GM23338 (cell line): ENCODE results near the gene RNF157. TPM values are rescaled to one million over a fixed set of nuclear protein-coding genes. Genes with fewer than 3 reads are reported as not detected.

Experiments
- ATAC-seq: fragments of 200-7000 bp; cut with Tn5 transposase; 3 replicates; pipeline ENCODE4 v1.9.1; 2020
- DNase-seq: peaks from one replicate; pipeline ENCODE4 v3.0.0-alpha.2; 2015; ENCODE audit warnings: low spot score
- H2AFZ ChIP-seq: fragments of 200-600 bp; sonication (generic); 2 replicates; pipeline ENCODE4 v1.8.0; 2016; ENCODE audit warnings: antibody characterized with exemption, mild to moderate bottlenecking, moderate library complexity
- H3F3A ChIP-seq: fragments of 200-600 bp; sonication (generic); replicated peaks from 2 replicates; pipeline ENCODE4 v1.8.0; 2017; ENCODE audit warnings: antibody characterized with exemption, mixed run types, low read depth
- H3K27ac ChIP-seq: fragments of 200-600 bp; sonication (generic); 2 replicates; pipeline ENCODE4 v1.6.1; 2016; ENCODE audit warnings: low read depth
- H3K27me3 ChIP-seq: fragments of 200-600 bp; sonication (generic); 2 replicates; pipeline ENCODE4 v1.8.0; 2016; ENCODE audit warnings: mild to moderate bottlenecking, mixed run types, moderate library complexity; ENCODE audit not compliant: insufficient read depth
- H3K36me3 ChIP-seq: fragments of 200-600 bp; sonication (generic); 2 replicates; pipeline ENCODE4 v1.8.0; 2016; ENCODE audit warnings: mild to moderate bottlenecking; ENCODE audit not compliant: insufficient read depth
- H3K4me1 ChIP-seq: fragments of 200-600 bp; sonication (generic); 2 replicates; pipeline ENCODE4 v1.8.0; 2016; ENCODE audit warnings: mild to moderate bottlenecking, moderate library complexity; ENCODE audit not compliant: insufficient read depth
- H3K4me2 ChIP-seq: fragments of 200-600 bp; sonication (generic); 2 replicates; pipeline ENCODE4 v1.7.1; 2017; ENCODE audit warnings: mixed run types
- H3K4me3 ChIP-seq: fragments of 200-600 bp; sonication (generic); 2 replicates; pipeline ENCODE4 v1.6.1; 2016; ENCODE audit warnings: mixed run types
- H3K79me2 ChIP-seq: fragments of 200-600 bp; sonication (generic); replicated peaks from 2 replicates; pipeline ENCODE4 v1.8.0; 2017; ENCODE audit warnings: mild to moderate bottlenecking; ENCODE audit not compliant: insufficient read depth
- H3K9me2 ChIP-seq: fragments of 200-600 bp; sonication (generic); 2 replicates; pipeline ENCODE4 v1.8.0; 2017; ENCODE audit not compliant: insufficient read depth
- H4K20me1 ChIP-seq: fragments of 200-600 bp; sonication (generic); replicated peaks from 2 replicates; pipeline ENCODE4 v1.8.0; 2017; ENCODE audit warnings: mild to moderate bottlenecking; ENCODE audit not compliant: insufficient read depth
- H3K27ac Mint-ChIP-seq: 2 replicates; pipeline ENCODE4 v1.8.0; 2020; ENCODE audit warnings: inconsistent platforms, mild to moderate bottlenecking, moderate library complexity, mixed read lengths
- H3K27me3 Mint-ChIP-seq: 3 replicates; pipeline ENCODE4 v1.8.0; 2022; ENCODE audit warnings: low read depth, mild to moderate bottlenecking, moderate library complexity, mixed read lengths, inconsistent platforms; ENCODE audit not compliant: insufficient read depth, poor library complexity
- H3K36me3 Mint-ChIP-seq: 3 replicates; pipeline ENCODE4 v1.8.0; 2021; ENCODE audit warnings: low read depth, mild to moderate bottlenecking, inconsistent platforms, moderate library complexity, mixed read lengths
- H3K4me1 Mint-ChIP-seq: 3 replicates; pipeline ENCODE4 v1.8.0; 2020; ENCODE audit warnings: mild to moderate bottlenecking, inconsistent platforms, mixed read lengths
- H3K4me3 Mint-ChIP-seq: 3 replicates; pipeline ENCODE4 v1.8.0; 2021; ENCODE audit warnings: moderate library complexity, mild to moderate bottlenecking, inconsistent platforms, mixed read lengths
- H3K9me3 Mint-ChIP-seq: 3 replicates; pipeline ENCODE4 v1.8.0; 2020; ENCODE audit warnings: moderate library complexity, mild to moderate bottlenecking, inconsistent platforms, mixed read lengths
- CREB1 ChIP-seq: fragments of 250-450 bp; sonication (Bioruptor Pico); IDR thresholded peaks from 2 replicates; pipeline ENCODE4 v1.5.0; 2020; ENCODE audit warnings: low read depth, mild to moderate bottlenecking, moderate library complexity
- EZH2 ChIP-seq: fragments of 200-600 bp; sonication (generic); IDR thresholded peaks from one replicate; pipeline ENCODE4 v1.8.0; 2017; ENCODE audit warnings: antibody characterized with exemption, mild to moderate bottlenecking, low read depth; ENCODE audit not compliant: unreplicated experiment
- EZH2phosphoT487 ChIP-seq: fragments of 200-600 bp; sonication (generic); IDR thresholded peaks from one replicate; pipeline ENCODE4 v1.8.1; 2018; ENCODE audit warnings: antibody characterized with exemption; ENCODE audit not compliant: unreplicated experiment
- JUNB ChIP-seq: IDR thresholded peaks from one replicate; pipeline ENCODE4 v1.6.1; 2016; ENCODE audit warnings: antibody characterized with exemption; ENCODE audit not compliant: unreplicated experiment
- POLR2AphosphoS5 ChIP-seq: IDR thresholded peaks from 2 replicates; pipeline ENCODE4 v1.6.1; 2016; ENCODE audit warnings: antibody characterized with exemption, low read depth
- STAT1 ChIP-seq: IDR thresholded peaks from one replicate; pipeline ENCODE4 v1.6.1; 2016; ENCODE audit warnings: antibody characterized with exemption; ENCODE audit not compliant: unreplicated experiment
- ZNF331 ChIP-seq: fragments of 250-450 bp; sonication (Bioruptor Pico); IDR thresholded peaks from 2 replicates; pipeline ENCODE4 v1.5.0; 2020; ENCODE audit warnings: low read depth, mild to moderate bottlenecking, moderate library complexity
- polyA plus RNA-seq: library from polyadenylated mRNA; unstranded; fragments of >200 nt; fragmentation: Nextera tagmentation; extraction: Ambion mirVana; gene quantifications from 2 replicates; pipeline ENCODE4 v1.2.1, GENCODE V29; 2016
- total RNA-seq: library from RNA; depleted of rRNA; stranded (reverse); fragments of >200 nt; shearing (Covaris generic); gene quantifications from 2 replicates; pipeline ENCODE4 v1.2.3, GENCODE V29; 2014
- TF ChIP-seq, protein P1 (sequence below): IDR thresholded peaks from one replicate; pipeline ENCODE4 v1.6.1; 2018; ENCODE audit warnings: antibody characterized with exemption; ENCODE audit not compliant: unreplicated experiment

The RNF157 gene
- total and polyA plus RNA-seq, 2 experiments from 2014 or later = 7.8 to 11.7 TPM

- TF ChIP-seq EZH2 (peak; percentile 36), ZNF331 (CRISPR knock-in tag) (no peak)
- Histone ChIP-seq H3K27me3 (peaks cover 59% of the 10 kb centered on the region), H3K9me2 (no peaks in the 10 kb centered on the region), H3K4me3 (peak overlapping the region; percentile 65), H3K36me3 (no peaks in the 10 kb centered on the region), H3K27ac (no peak overlapping the region), H3F3A (no peaks in the 10 kb centered on the region), H4K20me1 (peaks cover 6% of the 10 kb centered on the region; the same call in 1 of the 2 replicates), H2AFZ (0 out of 2 replicates have a peak overlapping the region, but pooled peaks have one; percentile 47), H3K4me1 (peaks cover 6% of the 10 kb centered on the region), H3K79me2 (no peaks in the 10 kb centered on the region), H3K4me2 (peak overlapping the region; percentile 88)
- ATAC-seq (peak; percentile 65), DNase-seq (peak; percentile 45)
- Mint-ChIP-seq H3K9me3 (no peaks in the 10 kb centered on the region), H3K4me3 (peak overlapping the region; percentile 67), H3K27me3 (peaks cover 49% of the 10 kb centered on the region), H3K4me1 (peaks cover 11% of the 10 kb centered on the region), H3K36me3 (no peaks in the 10 kb centered on the region), H3K27ac (no peak overlapping the region)
Observed at GRCh38 chr17:76239538-76240274, 587 bp downstream of the RNF157 start.

DNA sequence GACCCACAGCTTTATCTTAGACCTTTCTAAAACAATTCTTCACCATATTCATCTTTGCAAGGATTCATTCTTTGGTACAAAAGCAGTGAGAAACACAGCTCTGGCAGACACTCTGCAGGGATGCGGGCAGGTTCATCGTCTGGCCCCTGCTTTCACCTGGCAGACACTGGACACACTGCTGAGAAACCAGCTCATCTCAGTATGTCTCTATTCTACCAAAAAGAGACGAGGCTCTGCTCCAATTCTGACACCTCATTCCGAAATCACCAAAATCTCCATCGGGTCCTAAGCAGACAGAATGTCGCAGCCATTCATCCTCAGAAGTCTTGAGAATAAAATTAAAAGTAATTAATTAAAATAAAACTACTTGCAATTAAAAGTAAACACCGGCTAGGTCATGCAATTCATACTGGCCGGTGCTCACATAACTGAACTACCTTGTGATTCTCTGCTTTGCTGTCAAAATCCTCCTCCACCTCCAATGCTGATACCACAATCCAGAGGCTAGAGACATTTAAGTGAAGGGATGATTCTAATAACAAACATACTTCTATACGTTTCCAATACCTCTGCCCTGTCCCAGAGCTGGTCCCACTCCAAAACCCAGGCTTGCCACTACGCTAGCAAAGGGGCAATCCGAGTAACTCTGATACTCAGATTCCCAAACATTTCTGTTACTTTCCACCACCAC lies 1.3 kb downstream of the RNF157 start:
- DNase-seq (peak; percentile 14), ATAC-seq (no peak)
- H2AFZ ChIP-seq = no peak overlapping the region
- no peak overlapping the region for H3K27ac ChIP-seq
- TF ChIP-seq POLR2AphosphoS5 (no peak), EZH2phosphoT487 (no peak), ZNF331 (CRISPR knock-in tag) (no peak)
- Mint-ChIP-seq H3K27ac (no peak overlapping the region), H3K36me3 (no peaks in the 10 kb centered on the region), H3K4me3 (peak overlapping the region; percentile 63), H3K4me1 (peaks cover 11% of the 10 kb centered on the region), H3K27me3 (peaks cover 45% of the 10 kb centered on the region), H3K9me3 (no peaks in the 10 kb centered on the region)
- peaks cover 6% of the 10 kb centered on the region; the same call in 1 of the 2 replicates for H4K20me1 ChIP-seq
- no peaks in the 10 kb centered on the region for H3K36me3 ChIP-seq
- peaks cover 6% of the 10 kb centered on the region for H3K4me1 ChIP-seq
- H3K27me3 ChIP-seq = peaks cover 59% of the 10 kb centered on the region
- no peaks in the 10 kb centered on the region for H3K9me2 ChIP-seq
- peak overlapping the region; percentile 65; the same call in 1 of the 2 replicates for H3K4me3 ChIP-seq
- H3K79me2 ChIP-seq = no peaks in the 10 kb centered on the region
- H3F3A ChIP-seq = no peaks in the 10 kb centered on the region
- H3K4me2 ChIP-seq = peak overlapping the region; percentile 88

GRCh38 chr17:76237859-76238313 lies 2.4 kb downstream of the RNF157 start:
- Histone ChIP-seq H3K27me3 (peaks cover 53% of the 10 kb centered on the region), H3K36me3 (no peaks in the 10 kb centered on the region), H3K27ac (no peak overlapping the region), H3K4me3 (no peak overlapping the region), H2AFZ (no peak overlapping the region), H4K20me1 (peaks cover 6% of the 10 kb centered on the region; the same call in 1 of the 2 replicates), H3K4me2 (no peak overlapping the region), H3K79me2 (no peaks in the 10 kb centered on the region), H3K4me1 (peaks cover 6% of the 10 kb centered on the region), H3F3A (no peaks in the 10 kb centered on the region), H3K9me2 (no peaks in the 10 kb centered on the region)
- no peak for ATAC-seq
- no peak for DNase-seq
- H3K4me3 Mint-ChIP-seq = no peak overlapping the region
- H3K36me3 Mint-ChIP-seq = no peaks in the 10 kb centered on the region
- no peak overlapping the region for H3K27ac Mint-ChIP-seq
- peaks cover 11% of the 10 kb centered on the region for H3K4me1 Mint-ChIP-seq
- H3K27me3 Mint-ChIP-seq = peaks cover 37% of the 10 kb centered on the region
- H3K9me3 Mint-ChIP-seq = no peaks in the 10 kb centered on the region
- TF ChIP-seq EZH2phosphoT487 = no peak
- TF ChIP-seq JUNB = no peak
- TF ChIP-seq CREB1 = no peak
- TF ChIP-seq POLR2AphosphoS5 = no peak
- TF ChIP-seq STAT1 = no peak
- TF ChIP-seq, protein P1, sequence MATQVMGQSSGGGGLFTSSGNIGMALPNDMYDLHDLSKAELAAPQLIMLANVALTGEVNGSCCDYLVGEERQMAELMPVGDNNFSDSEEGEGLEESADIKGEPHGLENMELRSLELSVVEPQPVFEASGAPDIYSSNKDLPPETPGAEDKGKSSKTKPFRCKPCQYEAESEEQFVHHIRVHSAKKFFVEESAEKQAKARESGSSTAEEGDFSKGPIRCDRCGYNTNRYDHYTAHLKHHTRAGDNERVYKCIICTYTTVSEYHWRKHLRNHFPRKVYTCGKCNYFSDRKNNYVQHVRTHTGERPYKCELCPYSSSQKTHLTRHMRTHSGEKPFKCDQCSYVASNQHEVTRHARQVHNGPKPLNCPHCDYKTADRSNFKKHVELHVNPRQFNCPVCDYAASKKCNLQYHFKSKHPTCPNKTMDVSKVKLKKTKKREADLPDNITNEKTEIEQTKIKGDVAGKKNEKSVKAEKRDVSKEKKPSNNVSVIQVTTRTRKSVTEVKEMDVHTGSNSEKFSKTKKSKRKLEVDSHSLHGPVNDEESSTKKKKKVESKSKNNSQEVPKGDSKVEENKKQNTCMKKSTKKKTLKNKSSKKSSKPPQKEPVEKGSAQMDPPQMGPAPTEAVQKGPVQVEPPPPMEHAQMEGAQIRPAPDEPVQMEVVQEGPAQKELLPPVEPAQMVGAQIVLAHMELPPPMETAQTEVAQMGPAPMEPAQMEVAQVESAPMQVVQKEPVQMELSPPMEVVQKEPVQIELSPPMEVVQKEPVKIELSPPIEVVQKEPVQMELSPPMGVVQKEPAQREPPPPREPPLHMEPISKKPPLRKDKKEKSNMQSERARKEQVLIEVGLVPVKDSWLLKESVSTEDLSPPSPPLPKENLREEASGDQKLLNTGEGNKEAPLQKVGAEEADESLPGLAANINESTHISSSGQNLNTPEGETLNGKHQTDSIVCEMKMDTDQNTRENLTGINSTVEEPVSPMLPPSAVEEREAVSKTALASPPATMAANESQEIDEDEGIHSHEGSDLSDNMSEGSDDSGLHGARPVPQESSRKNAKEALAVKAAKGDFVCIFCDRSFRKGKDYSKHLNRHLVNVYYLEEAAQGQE = no peak
